ENCODE measurements around the gene SEC62. TPM values are rescaled to one million over a fixed set of nuclear protein-coding genes. Genes with fewer than 3 reads are reported as not detected.

Gene SEC62
- total and polyA plus RNA-seq, 4 donors: 112 to 154 (median 115) TPM

GRCh38 chr3:170046269-170047132 lies 79.9 kb downstream of the SEC62 start:
- peaks cover 5% of the 10 kb centered on the region for H3K27me3 ChIP-seq (ENCODE audit: control insufficient read depth, insufficient read depth, low read length)
- H3K9me3 ChIP-seq (ENCODE audit: control insufficient read depth, insufficient read depth, low read length): no peaks in the 10 kb centered on the region
- no peak for DNase-seq (ENCODE audit: low read depth in 4 of 6, low spot score in 6 of 6)
- H3K4me3 ChIP-seq (ENCODE audit: low read depth, low read length): no peak overlapping the region
- 80% methylated on average over 2 of the region's 5 CpGs for WGBS (ENCODE audit: insufficient coverage)
- no peaks in the 10 kb centered on the region for H3K36me3 ChIP-seq (ENCODE audit: control insufficient read depth, insufficient read depth, low read length)
- no peaks in the 10 kb centered on the region for H3K4me1 ChIP-seq (ENCODE audit: control insufficient read depth, insufficient read depth, low read length)
- no peak overlapping the region for H3K27ac ChIP-seq (ENCODE audit: low read depth, low read length)

GRCh38 chr3:170047133-170047404 lies 80.5 kb downstream of the SEC62 start:
- H3K9me3 ChIP-seq (ENCODE audit: control insufficient read depth, insufficient read depth, low read length): no peaks in the 10 kb centered on the region

More at GRCh38 chr3:170047133-170047404, 80.5 kb downstream of the SEC62 start:
- Histone ChIP-seq H3K36me3 (ENCODE audit: control insufficient read depth, insufficient read depth, low read length) (no peaks in the 10 kb centered on the region), H3K27ac (ENCODE audit: low read depth, low read length) (no peak overlapping the region), H3K4me3 (ENCODE audit: low read depth, low read length) (no peak overlapping the region), H3K27me3 (ENCODE audit: control insufficient read depth, insufficient read depth, low read length) (peaks cover under 1% of the 10 kb centered on the region), H3K4me1 (ENCODE audit: control insufficient read depth, insufficient read depth, low read length) (no peaks in the 10 kb centered on the region)
- DNase-seq (ENCODE audit: low read depth in 4 of 6, low spot score in 6 of 6): no peak
- WGBS (ENCODE audit: insufficient coverage): 93% methylated on average over 2 of the region's 3 CpGs

Other genes starting within 250 kb of the SEC62 start
- 10 to 100 TPM; 28.8 to 43.4 TPM for gene TERC, start 201.7 kb upstream of the SEC62 start, total RNA-seq
- gene TERC, start 201.7 kb upstream of the SEC62 start, polyA plus RNA-seq (ENCODE audit: insufficient read length in 2 of 2): 1 to 10 TPM in 1 of 2 donors, under 1 TPM in 1; 0.90 to 1.1 TPM
- gene ACTRT3, start 197.2 kb upstream of the SEC62 start, total RNA-seq: 1 to 10 TPM; 6.0 to 6.7 TPM
- gene ACTRT3, start 197.2 kb upstream of the SEC62 start, polyA plus RNA-seq (ENCODE audit: insufficient read length in 2 of 2): 1 to 10 TPM; 2.2 to 2.8 TPM
- gene MYNN, start 193.4 kb upstream of the SEC62 start, total RNA-seq: 10 to 100 TPM; 26.1 to 36.8 TPM
- 10 to 100 TPM; 18.7 to 21.9 TPM for gene MYNN, start 193.4 kb upstream of the SEC62 start, polyA plus RNA-seq (ENCODE audit: insufficient read length in 2 of 2)
- gene LRRIQ4, start 153.9 kb upstream of the SEC62 start, total RNA-seq: under 1 TPM; 0.20 to 0.28 TPM
- under 1 TPM; 0.19 to 0.26 TPM for gene LRRIQ4, start 153.9 kb upstream of the SEC62 start, polyA plus RNA-seq (ENCODE audit: insufficient read length in 2 of 2)
- 10 to 100 TPM; 13.1 to 14.1 TPM for gene LRRC34, start 153.9 kb upstream of the SEC62 start, total RNA-seq
- 10 to 100 TPM; 15.4 to 18.4 TPM for gene LRRC34, start 153.9 kb upstream of the SEC62 start, polyA plus RNA-seq (ENCODE audit: insufficient read length in 2 of 2)
- 1 to 10 TPM in 1 of 2 donors, under 1 TPM in 1; 0.50 to 1.4 TPM for gene LRRC31, start 96.9 kb upstream of the SEC62 start, total RNA-seq
- under 1 TPM in 1 of 2 donors, not detected in 1; 0.69 TPM for gene LRRC31, start 96.9 kb upstream of the SEC62 start, polyA plus RNA-seq (ENCODE audit: insufficient read length in 2 of 2)
- not detected for gene SAMD7, start 55.2 kb upstream of the SEC62 start, total RNA-seq
- under 1 TPM in 1 of 2 donors, not detected in 1; 0.09 TPM for gene SAMD7, start 55.2 kb upstream of the SEC62 start, polyA plus RNA-seq (ENCODE audit: insufficient read length in 2 of 2)
- 1 to 10 TPM in 1 of 2 donors, under 1 TPM in 1; 0.61 to 7.2 TPM for gene GPR160, start 71.2 kb downstream of the SEC62 start, total RNA-seq
- gene GPR160, start 71.2 kb downstream of the SEC62 start, polyA plus RNA-seq (ENCODE audit: insufficient read length in 2 of 2): 1 to 10 TPM; 2.1 to 2.3 TPM
- 10 to 100 TPM; 28.7 to 54.6 TPM for gene PHC3, start 214.9 kb downstream of the SEC62 start, total RNA-seq
- gene PHC3, start 214.9 kb downstream of the SEC62 start, polyA plus RNA-seq (ENCODE audit: insufficient read length in 2 of 2): 10 to 100 TPM; 15.4 to 17.7 TPM

All from spinal cord (tissue), 10 donors.